BJ (cell line): Measurements from ENCODE around the gene FGF5. TPM values are rescaled to one million over a fixed set of nuclear protein-coding genes. Genes with fewer than 3 reads are reported as not detected.
"Not testable (repeated sequence)": the region's sequence is repeated elsewhere in the genome, so short reads cannot be mapped to it uniquely, and the experiment has no call there.

Experiments used
- CTCF ChIA-PET: fragments of 350-600 bp; formaldehyde crosslinking; extraction: SDS; loops from one replicate; lab custom pipeline; 2021; ENCODE audit warnings: antibody characterized with exemption, inconsistent platforms; lab: Yijun Ruan, JAX
- POLR2A ChIA-PET: fragments of 300-600 bp; sonication (Branson Sonifier 250); formaldehyde crosslinking; extraction: SDS; loops from one replicate; lab custom pipeline; 2021; ENCODE audit warnings: antibody characterized with exemption; lab: Charles Lee
- DNase-seq: peaks from one replicate; pipeline ENCODE4 v3.0.0-alpha.2; 2011; ENCODE audit warnings: low read depth
- H3K27me3 ChIP-seq: 2 replicates; pipeline ENCODE4 v1.6.0; 2011; ENCODE audit warnings: low read length; ENCODE audit not compliant: control insufficient read depth, insufficient read depth
- H3K36me3 ChIP-seq: 2 replicates; pipeline ENCODE4 v1.5.1; 2011; ENCODE audit warnings: low read length; ENCODE audit not compliant: control insufficient read depth, insufficient read depth
- H3K4me3 ChIP-seq: 2 replicates; pipeline ENCODE4 v1.5.1; 2011; ENCODE audit warnings: low read depth, mild to moderate bottlenecking, control low read depth, low read length
- polyA plus RNA-seq: library from polyadenylated mRNA; depleted of rRNA; stranded (reverse); fragments of >200 nt; gene quantifications from 2 replicates; pipeline ENCODE4 v1.2.3, GENCODE V29; 2011
- TF ChIP-seq, protein P1 (sequence below): IDR thresholded peaks from 2 replicates; pipeline ENCODE4 v1.5.1; 2011; ENCODE audit warnings: low read depth, mild to moderate bottlenecking, control low read depth, inconsistent platforms, low read length, moderate library complexity; ENCODE audit not compliant: insufficient read depth

FGF5 gene
- polyA plus RNA-seq, 1 experiment, result 43.7 TPM

DNA sequence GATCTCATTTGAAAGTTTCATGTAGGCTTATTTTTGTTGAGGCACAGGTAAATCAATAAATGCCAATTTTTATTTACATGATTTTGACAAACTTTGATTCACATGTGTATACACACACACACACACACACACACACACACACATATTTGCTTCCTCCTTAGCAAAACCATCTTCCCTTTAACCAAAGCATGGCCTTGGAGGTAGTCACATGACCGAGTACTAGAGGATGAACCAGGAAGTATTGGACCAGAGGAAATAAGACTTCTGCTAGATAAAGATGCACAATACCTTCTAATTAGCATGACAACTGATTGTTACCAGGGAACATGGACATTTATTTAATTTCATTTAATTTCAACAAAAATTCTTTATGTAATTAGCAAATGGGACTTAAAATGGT lies 45.7 kb downstream of the FGF5 start:
- POLR2A ChIA-PET, result no interaction called here
- Histone ChIP-seq H3K27me3 (no peaks in the 10 kb centered on the region), H3K4me3 (no peak overlapping the region), H3K36me3 (no peaks in the 10 kb centered on the region)
- TF ChIP-seq, protein P1, sequence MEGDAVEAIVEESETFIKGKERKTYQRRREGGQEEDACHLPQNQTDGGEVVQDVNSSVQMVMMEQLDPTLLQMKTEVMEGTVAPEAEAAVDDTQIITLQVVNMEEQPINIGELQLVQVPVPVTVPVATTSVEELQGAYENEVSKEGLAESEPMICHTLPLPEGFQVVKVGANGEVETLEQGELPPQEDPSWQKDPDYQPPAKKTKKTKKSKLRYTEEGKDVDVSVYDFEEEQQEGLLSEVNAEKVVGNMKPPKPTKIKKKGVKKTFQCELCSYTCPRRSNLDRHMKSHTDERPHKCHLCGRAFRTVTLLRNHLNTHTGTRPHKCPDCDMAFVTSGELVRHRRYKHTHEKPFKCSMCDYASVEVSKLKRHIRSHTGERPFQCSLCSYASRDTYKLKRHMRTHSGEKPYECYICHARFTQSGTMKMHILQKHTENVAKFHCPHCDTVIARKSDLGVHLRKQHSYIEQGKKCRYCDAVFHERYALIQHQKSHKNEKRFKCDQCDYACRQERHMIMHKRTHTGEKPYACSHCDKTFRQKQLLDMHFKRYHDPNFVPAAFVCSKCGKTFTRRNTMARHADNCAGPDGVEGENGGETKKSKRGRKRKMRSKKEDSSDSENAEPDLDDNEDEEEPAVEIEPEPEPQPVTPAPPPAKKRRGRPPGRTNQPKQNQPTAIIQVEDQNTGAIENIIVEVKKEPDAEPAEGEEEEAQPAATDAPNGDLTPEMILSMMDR, result no peak
- no peak for DNase-seq
- CTCF ChIA-PET, result interaction anchor here (1.4 kb wide), 1 partner anchor 11 kb away, joined by 3 read pairs; no protein-coding TSS in a partner anchor

DNA sequence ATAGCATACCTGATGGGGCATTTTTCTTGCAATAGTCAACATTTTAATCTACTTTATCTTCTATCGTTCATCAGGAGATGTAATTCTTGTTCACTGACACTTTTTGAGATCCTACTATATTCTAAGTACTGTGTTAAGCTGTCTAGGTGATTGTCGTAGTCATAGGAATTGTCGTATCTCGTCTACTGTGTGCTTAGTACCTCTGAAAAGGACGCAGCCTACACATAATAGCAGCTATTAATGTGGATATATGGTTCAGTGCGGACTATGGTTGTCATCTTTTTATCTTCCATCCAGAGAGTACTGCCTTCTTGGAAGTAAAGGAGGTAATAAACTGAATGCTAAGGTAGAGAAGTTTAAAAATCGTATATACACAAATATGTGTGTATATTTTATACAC lies 47.2 kb downstream of the FGF5 start:
- Histone ChIP-seq H3K27me3 (no peaks in the 10 kb centered on the region), H3K36me3 (no peaks in the 10 kb centered on the region), H3K4me3 (no peak overlapping the region)
- ChIA-PET POLR2A (no interaction called here), CTCF (interaction anchor here (1.4 kb wide), 1 partner anchor 9 kb away, joined by 3 read pairs; no protein-coding TSS in a partner anchor)
- no peak for DNase-seq
- TF ChIP-seq, protein P1, result no peak

DNA sequence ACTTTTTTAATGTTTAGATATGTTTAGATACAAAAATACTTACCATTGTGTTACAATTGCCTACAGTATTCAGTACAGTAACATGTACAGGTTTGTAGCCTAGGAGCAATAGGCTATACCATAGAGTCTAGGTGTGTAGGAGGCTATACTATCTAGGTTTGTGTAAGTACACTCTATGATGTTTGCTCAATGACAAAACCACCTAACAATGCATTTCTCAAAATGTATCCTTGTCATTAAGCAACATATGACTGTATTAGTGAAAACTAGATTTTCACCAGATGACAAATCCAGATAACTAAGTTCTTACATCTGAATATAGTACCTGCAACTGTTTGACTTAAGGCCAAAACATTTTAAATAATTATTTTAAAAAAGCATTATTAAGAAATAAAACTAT lies 49.4 kb downstream of the FGF5 start:
- DNase-seq, CTCF ChIA-PET, H3K36me3 ChIP-seq, H3K4me3 ChIP-seq, H3K27me3 ChIP-seq, POLR2A ChIA-PET: not testable (repeated sequence)

DNA sequence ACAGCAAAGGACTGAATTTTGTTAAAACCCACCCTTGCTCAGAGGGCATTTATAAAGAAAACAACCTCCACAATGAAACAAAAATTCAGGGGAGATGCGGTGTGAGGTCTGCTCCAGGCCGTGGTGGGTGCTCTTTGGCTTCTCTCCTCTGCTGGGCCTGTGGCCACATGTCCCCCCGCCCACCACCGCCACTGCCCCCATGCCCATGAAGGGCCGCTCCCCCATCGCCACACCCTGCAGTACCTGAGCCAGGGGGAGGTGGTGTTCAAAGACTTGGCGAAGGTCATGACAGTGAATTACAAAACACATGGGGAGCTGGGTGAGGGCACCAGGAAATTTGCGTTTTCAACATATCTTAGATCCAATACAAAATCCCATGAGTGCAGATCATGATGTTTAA lies 54.9 kb downstream of the FGF5 start:
- Histone ChIP-seq H3K27me3 (no peaks in the 10 kb centered on the region), H3K36me3 (no peaks in the 10 kb centered on the region), H3K4me3 (no peak overlapping the region)
- DNase-seq, result no peak
- ChIA-PET CTCF (interaction anchor here (0.7 to 1.7 kb wide), 4 partner anchors 11 to 1480 kb away, joined by 3 to 6 read pairs (median 3); no protein-coding TSS in a partner anchor), POLR2A (no interaction called here)
- TF ChIP-seq, protein P1, result no peak

DNA sequence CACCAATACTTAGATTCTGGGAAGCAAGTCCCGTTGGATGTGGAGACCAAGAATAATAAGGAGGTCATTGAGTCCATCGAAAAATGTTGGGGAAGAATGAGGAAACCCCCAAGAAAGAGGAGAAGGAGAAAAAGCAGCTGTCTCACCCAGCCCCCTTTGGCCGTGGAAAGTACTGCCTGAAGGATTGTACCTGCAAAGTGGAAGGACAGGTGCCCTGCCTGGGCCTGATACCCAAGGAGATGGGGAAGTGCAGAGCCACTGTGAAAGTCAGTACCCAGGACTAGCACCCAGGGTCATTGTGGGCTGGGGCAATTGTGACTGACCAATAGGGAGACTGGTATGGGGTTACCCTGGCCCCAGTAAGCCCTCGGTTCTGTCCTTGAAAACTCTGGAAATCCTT lies 55.3 kb downstream of the FGF5 start:
- H3K27me3 ChIP-seq, result no peaks in the 10 kb centered on the region
- ChIA-PET POLR2A (no interaction called here), CTCF (interaction anchor here (1.1 to 3.7 kb wide), 5 partner anchors 11 to 102 kb away, joined by 3 to 28 read pairs (median 6); partner anchors contain the start of gene CFAP299)
- no peak overlapping the region for H3K4me3 ChIP-seq
- TF ChIP-seq, protein P1, result no peak
- no peak for DNase-seq
- H3K36me3 ChIP-seq, result no peaks in the 10 kb centered on the region

DNA sequence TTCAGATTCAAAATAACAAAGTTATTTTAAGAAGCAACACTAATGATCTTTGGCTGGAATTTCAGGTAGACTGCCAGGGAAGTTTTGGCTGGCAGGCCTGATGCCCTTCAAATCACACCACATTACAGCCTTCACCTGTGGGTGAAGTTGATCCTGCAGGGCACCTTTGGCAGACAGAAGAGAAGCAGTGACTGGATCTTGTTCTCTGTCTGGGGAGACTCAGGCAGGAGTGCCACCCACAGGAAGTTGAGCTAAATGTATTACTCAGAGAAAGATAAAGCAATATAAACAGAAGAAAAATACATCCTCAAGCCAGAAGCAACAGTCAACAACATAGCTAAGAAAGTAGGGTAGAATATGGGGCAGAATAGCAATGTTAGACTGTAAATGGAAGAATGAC lies 56.3 kb downstream of the FGF5 start:
- TF ChIP-seq, protein P1, result peak; percentile 54
- POLR2A ChIA-PET, result no interaction called here
- no peak for DNase-seq
- no peak overlapping the region for H3K4me3 ChIP-seq
- no peaks in the 10 kb centered on the region for H3K36me3 ChIP-seq
- CTCF ChIA-PET, result interaction anchor here (0.5 to 3.7 kb wide), 18 partner anchors 8 to 139 kb away, joined by 3 to 28 read pairs (median 6); partner anchors contain the start of gene CFAP299
- H3K27me3 ChIP-seq, result no peaks in the 10 kb centered on the region
